Progenitor cell of endocrine pancreas (in vitro differentiated cells): ENCODE results near the gene CACNA1E. TPM values are rescaled to one million over a fixed set of nuclear protein-coding genes. Genes with fewer than 3 reads are reported as not detected.

Experiments
- DNase-seq: peaks from one replicate; pipeline ENCODE4 v3.0.0; 2021; ENCODE audit warnings: low spot score; ENCODE audit not compliant: unreplicated experiment
- H3K27ac Mint-ChIP-seq: 2 replicates; pipeline ENCODE4 v1.8.0; 2021; ENCODE audit warnings: mild to moderate bottlenecking, moderate library complexity, mixed read lengths
- H3K27me3 Mint-ChIP-seq: 2 replicates; pipeline ENCODE4 v1.8.0; 2021; ENCODE audit warnings: mixed read lengths
- H3K36me3 Mint-ChIP-seq: 2 replicates; pipeline ENCODE4 v1.8.0; 2022; ENCODE audit warnings: mixed read lengths; ENCODE audit not compliant: insufficient read depth
- H3K4me1 Mint-ChIP-seq: 2 replicates; pipeline ENCODE4 v1.8.0; 2021; ENCODE audit warnings: low read depth, mixed read lengths
- H3K4me3 Mint-ChIP-seq: 2 replicates; pipeline ENCODE4 v1.8.0; 2021; ENCODE audit warnings: low read depth, mild to moderate bottlenecking, moderate library complexity, mixed read lengths
- H3K9me3 Mint-ChIP-seq: 2 replicates; pipeline ENCODE4 v1.8.0; 2021; ENCODE audit warnings: low read depth, mixed read lengths
- CTCF ChIP-seq: fragments of 200-600 bp; sonication (generic); IDR thresholded peaks from one replicate; pipeline ENCODE4 v1.5.0; 2021; ENCODE audit warnings: antibody characterized with exemption, mild to moderate bottlenecking; ENCODE audit not compliant: unreplicated experiment
- total RNA-seq: library from RNA; stranded (reverse); gene quantifications from 2 replicates; pipeline ENCODE4 v1.2.1, GENCODE V29; 2021

CACNA1E gene
- total RNA-seq, 1 donor from 2014 or later: 0.55 TPM

GRCh38 chr1:181562395-181562794 is 79.1 kb downstream of the CACNA1E start:
- peaks cover 2% of the 10 kb centered on the region for H3K27me3 Mint-ChIP-seq
- no peak overlapping the region for H3K4me3 Mint-ChIP-seq
- DNase-seq: no peak
- peaks cover 5% of the 10 kb centered on the region for H3K9me3 Mint-ChIP-seq
- TF ChIP-seq CTCF: no peak
- H3K36me3 Mint-ChIP-seq: no peaks in the 10 kb centered on the region
- no peaks in the 10 kb centered on the region for H3K4me1 Mint-ChIP-seq
- H3K27ac Mint-ChIP-seq: no peak overlapping the region

GRCh38 chr1:181568736-181569135 is 85.4 kb downstream of the CACNA1E start:
- H3K9me3 Mint-ChIP-seq: peaks cover 5% of the 10 kb centered on the region
- H3K4me1 Mint-ChIP-seq: no peaks in the 10 kb centered on the region
- TF ChIP-seq CTCF: no peak
- H3K4me3 Mint-ChIP-seq: no peak overlapping the region
- no peak overlapping the region for H3K27ac Mint-ChIP-seq
- DNase-seq: no peak
- no peaks in the 10 kb centered on the region for H3K36me3 Mint-ChIP-seq
- peaks cover 17% of the 10 kb centered on the region for H3K27me3 Mint-ChIP-seq

- no peak overlapping the region for H3K4me3 Mint-ChIP-seq
- no peaks in the 10 kb centered on the region for H3K9me3 Mint-ChIP-seq
Observed at GRCh38 chr1:181577475-181577874, 94.2 kb downstream of the CACNA1E start.

GRCh38 chr1:181583598-181583997 is 100.3 kb downstream of the CACNA1E start:
- Mint-ChIP-seq H3K4me3 (no peak overlapping the region), H3K27me3 (no peaks in the 10 kb centered on the region), H3K36me3 (no peaks in the 10 kb centered on the region), H3K4me1 (no peaks in the 10 kb centered on the region), H3K27ac (no peak overlapping the region), H3K9me3 (no peaks in the 10 kb centered on the region)
- no peak for DNase-seq
- TF ChIP-seq CTCF: peak; percentile 68

More at GRCh38 chr1:181577475-181577874, 94.2 kb downstream of the CACNA1E start:
- TF ChIP-seq CTCF: no peak
- Mint-ChIP-seq H3K27ac (no peak overlapping the region), H3K36me3 (no peaks in the 10 kb centered on the region), H3K4me1 (no peaks in the 10 kb centered on the region), H3K27me3 (peaks cover 18% of the 10 kb centered on the region)
- DNase-seq: no peak

GRCh38 chr1:181587870-181588438 is 104.6 kb downstream of the CACNA1E start:
- H3K4me1 Mint-ChIP-seq: peaks cover 9% of the 10 kb centered on the region
- H3K9me3 Mint-ChIP-seq: no peaks in the 10 kb centered on the region
- H3K4me3 Mint-ChIP-seq: no peak overlapping the region
- no peak overlapping the region for H3K27ac Mint-ChIP-seq
- no peak for DNase-seq
- peak; percentile 37 for TF ChIP-seq CTCF
- peaks cover 15% of the 10 kb centered on the region for H3K27me3 Mint-ChIP-seq
- H3K36me3 Mint-ChIP-seq: no peaks in the 10 kb centered on the region
